ENCODE measurements around the gene ZNF837. TPM values are rescaled to one million over a fixed set of nuclear protein-coding genes. Genes with fewer than 3 reads are reported as not detected.

The ZNF837 gene

Small RNA genes lying within 50 kb of the gene (small RNA-seq; reads per million reads assigned to genes)
- gene MIR4754 (ENCODE audit: insufficient read depth), result not detected
- 1.6 reads per million for gene MIR6806 (ENCODE audit: insufficient read depth)
- gene RNA5SP473 (ENCODE audit: insufficient read depth), result not detected

Measured in neuronal stem cell (in vitro differentiated cells).